ENCODE data around the gene EEFSEC. TPM values are rescaled to one million over a fixed set of nuclear protein-coding genes. Genes with fewer than 3 reads are reported as not detected.

EEFSEC gene
- total RNA-seq, 1 donor from 2014 or later: 11.3 TPM

- peak; percentile 72 for DNase-seq
These were observed 64.6 kb downstream of the EEFSEC start for GRCh38 chr3:128217702-128218547.

DNA sequence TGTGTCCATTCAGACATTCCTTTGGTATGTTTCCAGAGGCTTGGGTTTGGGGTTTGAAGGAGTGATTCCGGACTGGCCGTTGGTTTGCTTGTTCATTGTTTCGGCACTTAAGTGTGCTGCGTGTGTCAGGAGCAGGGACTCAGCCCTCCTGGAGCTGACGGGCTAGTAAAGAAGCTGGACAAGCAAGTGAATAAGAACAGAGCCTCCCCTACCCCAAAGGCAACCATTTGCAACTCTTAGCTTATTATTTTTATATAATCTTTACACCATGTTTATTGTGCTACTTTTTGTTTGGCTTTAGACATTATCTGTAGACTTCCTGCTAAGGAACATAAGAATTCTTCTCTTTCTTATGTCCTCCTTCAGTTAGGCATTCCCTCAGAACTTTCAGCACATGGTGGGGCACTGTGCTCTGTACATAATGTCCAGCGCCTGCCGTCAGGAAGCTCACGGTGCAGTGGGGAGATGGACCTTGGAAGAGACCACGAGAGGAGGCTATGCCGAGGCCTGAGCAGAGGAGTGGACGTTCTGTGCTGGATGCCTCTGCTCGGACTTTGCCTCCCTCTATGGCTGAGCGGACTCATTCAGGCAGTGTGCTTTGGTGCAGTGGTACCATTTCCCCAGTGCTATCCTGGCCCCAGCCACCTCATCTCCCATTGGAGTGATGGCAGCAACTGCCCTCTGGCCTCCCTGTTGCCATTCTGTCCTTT is 65.4 kb downstream of the EEFSEC start:
- DNase-seq: no peak

GRCh38 chr3:128221328-128221727 is 68.0 kb downstream of the EEFSEC start:
- DNase-seq: no peak

- DNase-seq: no peak
These were observed 69.6 kb downstream of the EEFSEC start for GRCh38 chr3:128222796-128223385.

GRCh38 chr3:128226186-128226725 is 73.0 kb downstream of the EEFSEC start:
- DNase-seq: no peak

DNA sequence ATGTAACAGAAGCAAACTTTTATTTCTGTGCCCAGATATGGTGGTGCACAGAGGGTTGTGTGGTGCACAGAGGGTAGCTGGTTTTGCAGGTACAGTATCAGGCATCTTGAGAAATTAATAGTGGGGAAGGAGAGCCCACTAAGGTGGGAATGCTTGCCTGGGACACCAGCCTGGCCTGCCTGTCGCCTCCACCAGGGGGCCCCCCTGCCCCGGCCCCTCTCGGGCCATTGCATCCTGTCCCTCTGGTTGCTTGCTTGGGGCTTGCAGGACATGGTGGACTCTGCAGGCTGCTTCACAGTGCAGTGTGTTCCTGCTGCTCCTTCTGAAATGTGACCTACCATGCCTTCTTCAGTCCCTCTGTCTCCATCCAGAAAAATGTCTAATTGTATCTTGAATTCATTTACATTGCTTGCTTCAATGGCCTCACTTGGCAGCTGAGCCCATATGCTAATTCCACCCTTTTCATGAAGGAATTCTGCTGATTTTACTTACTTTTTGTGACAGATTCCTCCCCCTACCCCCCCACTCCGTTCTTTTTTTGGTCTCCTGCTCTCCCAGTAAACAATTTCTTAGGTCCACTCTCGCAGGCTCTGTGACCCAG is 73.6 kb downstream of the EEFSEC start:
- no peak for DNase-seq

DNA sequence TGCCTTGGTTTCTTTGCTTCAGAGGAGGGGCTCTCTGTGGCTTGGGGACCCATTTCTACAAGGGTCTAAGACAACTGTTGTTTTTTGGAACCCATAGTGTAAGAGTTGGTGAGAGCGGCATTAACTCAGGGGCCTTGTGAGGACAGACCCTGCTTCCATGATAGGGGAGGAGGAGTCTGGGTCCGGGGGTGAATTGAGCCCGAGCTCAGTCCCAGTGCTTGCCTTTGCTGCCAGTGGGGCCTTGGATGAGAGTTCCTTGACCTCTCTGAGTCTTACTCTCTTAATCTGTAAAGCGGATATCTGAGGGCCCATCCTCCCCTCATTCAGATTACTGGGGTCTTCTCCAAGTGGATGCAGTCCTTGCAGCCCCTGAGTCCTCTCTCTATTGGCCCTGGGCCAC is 74.2 kb downstream of the EEFSEC start:
- no peak for DNase-seq

GRCh38 chr3:128228366-128228910 is 75.2 kb downstream of the EEFSEC start:
- no peak for DNase-seq

GRCh38 chr3:128229106-128229857 is 76.0 kb downstream of the EEFSEC start:
- peak; percentile 51 for DNase-seq

DNA sequence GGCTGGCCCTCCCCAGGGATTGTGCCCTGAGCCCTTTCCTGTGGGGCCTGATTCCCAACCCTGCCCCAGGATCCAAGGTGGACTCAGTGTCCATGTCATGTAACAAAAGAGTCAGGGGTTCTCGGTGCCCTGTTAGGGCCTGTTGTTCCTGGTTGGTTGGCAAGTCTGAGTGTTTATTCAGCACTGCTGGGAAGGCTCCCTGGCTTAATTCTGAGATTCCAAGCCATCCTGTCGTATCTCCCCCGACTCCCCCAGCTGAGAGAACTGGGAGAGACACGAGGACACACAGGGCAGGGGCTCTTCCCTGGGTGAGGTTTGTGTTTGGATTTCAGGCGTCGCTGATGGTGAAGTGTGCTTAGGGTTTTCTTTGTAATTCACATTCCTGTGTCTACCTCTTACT is 78.3 kb downstream of the EEFSEC start:
- no peak for DNase-seq

GRCh38 chr3:128232376-128233178 is 79.3 kb downstream of the EEFSEC start:
- no peak for DNase-seq

DNA sequence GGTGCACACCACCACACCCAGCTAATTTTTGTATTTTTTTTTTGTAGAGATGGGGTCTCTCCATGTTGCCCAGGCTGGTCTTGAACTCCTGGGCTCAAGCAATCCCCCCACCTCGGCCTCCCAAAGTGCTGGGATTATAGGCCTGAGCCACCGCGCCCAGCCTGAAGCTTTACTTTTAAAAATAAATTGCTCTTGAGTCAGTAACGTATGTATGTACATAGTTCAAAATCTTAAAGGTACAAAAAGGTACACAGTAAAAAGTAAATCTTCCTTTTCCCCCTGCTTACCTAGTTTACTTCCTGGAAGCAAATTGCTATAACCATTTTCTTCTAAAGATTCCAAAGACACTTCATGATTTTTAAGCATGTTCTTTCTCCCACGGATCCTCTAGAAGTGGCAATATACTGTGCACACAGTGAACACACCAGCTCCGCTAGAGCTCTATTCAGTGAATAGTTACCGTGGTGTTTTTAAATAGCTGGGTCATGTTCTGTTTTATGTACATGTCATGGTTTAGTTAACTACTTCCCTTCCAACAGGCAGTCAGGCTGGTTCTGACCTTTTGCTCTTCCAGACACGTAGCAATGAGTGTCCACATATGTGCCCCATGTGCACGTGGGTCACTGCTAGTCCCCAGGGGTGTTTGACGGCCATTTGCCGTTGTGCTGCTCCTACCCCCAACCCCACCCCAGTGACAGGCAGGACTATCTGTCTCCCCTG is 82.1 kb downstream of the EEFSEC start:
- no peak for DNase-seq

DNA sequence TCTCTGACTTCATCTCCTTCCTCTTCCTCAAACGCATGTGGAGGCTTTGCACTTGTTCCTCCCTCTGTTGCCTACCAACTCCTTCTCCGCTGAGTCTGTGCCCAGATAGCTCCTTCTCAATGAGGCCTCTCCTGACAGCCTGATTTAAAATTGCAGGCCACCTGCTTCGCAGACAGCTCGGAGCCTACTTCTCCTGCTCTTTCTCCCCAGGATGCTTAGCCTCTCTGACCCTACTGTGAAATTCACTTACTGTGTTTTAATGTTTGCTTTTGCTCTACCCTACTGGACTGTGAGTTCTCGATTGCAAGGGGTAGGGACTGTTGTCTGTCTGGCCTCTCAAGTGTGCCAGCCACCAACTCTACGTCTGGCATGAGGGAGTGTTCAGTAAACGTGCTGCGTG is 83.4 kb downstream of the EEFSEC start:
- no peak for DNase-seq

DNA sequence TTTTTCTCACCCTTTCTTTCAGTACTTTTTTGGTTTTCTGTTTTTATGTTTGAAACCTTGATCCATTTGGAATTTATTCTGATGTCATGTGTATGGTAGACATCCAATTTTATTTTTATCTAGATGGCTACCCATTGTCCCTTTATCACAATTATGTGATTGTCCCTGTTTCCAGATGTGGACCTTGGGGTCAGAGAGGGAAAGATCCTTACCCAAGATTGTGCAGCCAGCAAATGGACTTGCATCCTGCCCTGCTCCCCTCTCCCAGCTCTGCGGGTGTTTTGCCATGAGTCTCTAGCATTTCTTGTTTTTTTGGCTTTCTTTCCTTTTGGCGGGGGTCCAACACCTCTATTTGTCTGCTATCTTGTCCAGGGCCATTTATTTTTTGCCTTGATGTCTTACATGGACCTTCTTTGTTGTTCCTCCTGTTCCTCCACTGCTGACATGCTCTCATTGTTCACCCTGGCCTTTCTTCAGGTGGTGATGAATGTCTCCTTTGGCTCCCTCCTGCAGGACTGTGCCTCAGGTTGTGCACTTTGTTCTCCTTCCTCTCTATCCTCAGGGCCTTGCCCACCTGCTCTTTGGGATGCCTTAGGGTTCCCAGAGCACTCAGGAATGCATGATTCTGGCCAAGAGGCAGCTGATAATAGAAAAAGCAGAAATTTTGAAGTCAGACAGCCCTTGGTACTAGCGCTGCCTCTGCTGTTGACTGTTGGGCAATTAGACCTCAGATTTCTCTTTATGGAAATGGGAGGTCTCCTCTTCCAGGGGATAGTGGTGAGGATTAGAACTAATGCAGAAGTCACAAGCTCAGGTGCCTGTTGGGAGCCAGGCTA is 84.3 kb downstream of the EEFSEC start:
- no peak for DNase-seq

GRCh38 chr3:128238184-128238489 is 84.9 kb downstream of the EEFSEC start:
- peak; percentile 50 for DNase-seq

DNA sequence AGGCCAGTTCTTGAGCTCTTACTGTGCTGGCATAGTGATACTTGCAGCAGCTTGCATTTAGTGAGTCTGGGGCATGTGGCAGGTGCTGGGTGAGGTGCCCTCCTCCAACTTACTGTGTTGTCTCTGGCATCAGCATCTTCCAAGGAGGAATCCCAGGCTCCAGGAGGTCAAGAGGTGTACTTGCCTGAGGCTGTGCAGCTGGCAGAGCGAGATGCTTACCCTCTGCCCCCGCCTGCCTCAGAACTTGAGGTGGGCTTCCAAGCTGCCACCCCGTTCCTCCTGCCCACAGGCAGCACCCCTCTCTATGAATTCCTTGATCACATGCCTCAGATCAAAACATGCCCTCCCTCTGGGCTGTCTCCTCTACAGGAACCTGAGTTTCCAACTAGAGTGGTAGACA is 86.0 kb downstream of the EEFSEC start:
- no peak for DNase-seq

- DNase-seq: no peak
These were observed 87.0 kb downstream of the EEFSEC start for GRCh38 chr3:128240232-128240631.

DNA sequence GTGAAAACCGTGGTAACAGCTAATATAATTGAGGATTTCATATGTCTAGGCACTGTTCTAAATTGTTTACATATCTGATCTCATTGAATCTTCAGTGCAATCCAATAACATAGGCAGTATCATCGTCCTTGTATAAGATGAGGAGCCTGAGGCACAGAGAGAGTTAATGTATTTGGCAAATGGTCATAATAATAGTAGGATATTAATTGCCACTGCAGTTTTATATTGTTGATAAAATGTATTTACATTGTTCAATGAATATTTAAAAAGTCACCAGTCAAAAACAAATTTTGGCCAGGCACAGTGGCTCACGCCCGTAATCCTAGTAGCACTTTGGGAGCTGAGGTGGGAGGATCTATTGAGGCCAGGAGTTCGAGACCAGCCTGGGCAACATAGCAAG is 88.5 kb downstream of the EEFSEC start:
- no peak for DNase-seq

Data from tongue (tissue), 2 donors.